Measurements from ENCODE around the gene SPATA21. TPM values are rescaled to one million over a fixed set of nuclear protein-coding genes. Genes with fewer than 3 reads are reported as not detected.
"Not testable (repeated sequence)": the region's sequence is repeated elsewhere in the genome, so short reads cannot be mapped to it uniquely, and the experiment has no call there.

Gene SPATA21
- total RNA-seq, 1 donor from 2014 or later: not detected

GRCh38 chr1:16367968-16368890 is 69.0 kb downstream of the SPATA21 start:
- Histone ChIP-seq H3K4me3 (peak overlapping the region; percentile 92), H3K27me3 (ENCODE audit: low read depth) (no peaks in the 10 kb centered on the region), H3K4me1 (peaks cover 66% of the 10 kb centered on the region), H3K9me3 (replicated peaks) (no peaks in the 10 kb centered on the region), H3K27ac (replicated peaks) (peak overlapping the region; percentile 99), H3K36me3 (no peaks in the 10 kb centered on the region)
- no peak for DNase-seq
- no peak for TF ChIP-seq CTCF (IDR thresholded peaks at IDR 0.05; ENCODE audit: borderline replicate concordance)
- intact Hi-C loops (cut with micrococcal nuclease): no loop called here

GRCh38 chr1:16367258-16367967 is 69.8 kb downstream of the SPATA21 start:
- Histone ChIP-seq H3K36me3 (no peaks in the 10 kb centered on the region), H3K4me1 (peaks cover 58% of the 10 kb centered on the region), H3K27ac (replicated peaks) (peak overlapping the region; percentile 99), H3K27me3 (ENCODE audit: low read depth) (no peaks in the 10 kb centered on the region), H3K9me3 (replicated peaks) (no peaks in the 10 kb centered on the region), H3K4me3 (peak overlapping the region; percentile 92)
- peak; percentile 82 for DNase-seq
- no peak for TF ChIP-seq CTCF (IDR thresholded peaks at IDR 0.05; ENCODE audit: borderline replicate concordance)
- intact Hi-C loops (cut with micrococcal nuclease): no loop called here

- Histone ChIP-seq H3K9me3 (replicated peaks) (no peaks in the 10 kb centered on the region), H3K27ac (replicated peaks) (peak within 1 kb of the TSS; percentile 99), H3K36me3 (no peaks in the 10 kb centered on the region), H3K4me1 (peaks cover 52% of the 10 kb centered on the region), H3K27me3 (ENCODE audit: low read depth) (no peaks in the 10 kb centered on the region), H3K4me3 (peak within 1 kb of the TSS; percentile 92)
- intact Hi-C loops (cut with micrococcal nuclease): no loop called here
- DNase-seq: peak; percentile 97
- TF ChIP-seq CTCF (IDR thresholded peaks at IDR 0.05; ENCODE audit: borderline replicate concordance): no peak
Observed at GRCh38 chr1:16366722-16367257, 70.4 kb downstream of the SPATA21 start, which contains the start of gene SZRD1. Gene SZRD1, plus strand, starts transcription at chr1:16367242. Its CDS starts 16 bp downstream, at chr1:16367258.

GRCh38 chr1:16365146-16365498 is 72.1 kb downstream of the SPATA21 start:
- H3K27me3 ChIP-seq (ENCODE audit: low read depth); H3K4me3 ChIP-seq; intact Hi-C loops (cut with micrococcal nuclease); H3K9me3 ChIP-seq (replicated peaks); H3K36me3 ChIP-seq; DNase-seq: not testable (repeated sequence)
- peak overlapping the region; percentile 66 for H3K27ac ChIP-seq (replicated peaks)
- peaks cover 41% of the 10 kb centered on the region for H3K4me1 ChIP-seq

GRCh38 chr1:16356867-16357266 is 80.4 kb downstream of the SPATA21 start:
- Histone ChIP-seq H3K27me3 (ENCODE audit: low read depth) (no peaks in the 10 kb centered on the region), H3K27ac (replicated peaks) (no peak overlapping the region), H3K9me3 (replicated peaks) (no peaks in the 10 kb centered on the region), H3K4me3 (no peak overlapping the region), H3K36me3 (no peaks in the 10 kb centered on the region), H3K4me1 (peaks cover 9% of the 10 kb centered on the region)
- no peak for TF ChIP-seq CTCF (IDR thresholded peaks at IDR 0.05; ENCODE audit: borderline replicate concordance)
- no peak for DNase-seq
- intact Hi-C loops (cut with micrococcal nuclease): loop anchor here (5.0 kb wide), 1 partner anchor 115 kb away; no protein-coding TSS in a partner anchor

All from left ventricle myocardium inferior (tissue), 1 donor.